Measurements from ENCODE around the gene NABP2. TPM values are rescaled to one million over a fixed set of nuclear protein-coding genes. Genes with fewer than 3 reads are reported as not detected.

NABP2 gene
- polyA plus RNA-seq (2013), result 11.4 and 11.9 TPM in 2 replicates

DNA sequence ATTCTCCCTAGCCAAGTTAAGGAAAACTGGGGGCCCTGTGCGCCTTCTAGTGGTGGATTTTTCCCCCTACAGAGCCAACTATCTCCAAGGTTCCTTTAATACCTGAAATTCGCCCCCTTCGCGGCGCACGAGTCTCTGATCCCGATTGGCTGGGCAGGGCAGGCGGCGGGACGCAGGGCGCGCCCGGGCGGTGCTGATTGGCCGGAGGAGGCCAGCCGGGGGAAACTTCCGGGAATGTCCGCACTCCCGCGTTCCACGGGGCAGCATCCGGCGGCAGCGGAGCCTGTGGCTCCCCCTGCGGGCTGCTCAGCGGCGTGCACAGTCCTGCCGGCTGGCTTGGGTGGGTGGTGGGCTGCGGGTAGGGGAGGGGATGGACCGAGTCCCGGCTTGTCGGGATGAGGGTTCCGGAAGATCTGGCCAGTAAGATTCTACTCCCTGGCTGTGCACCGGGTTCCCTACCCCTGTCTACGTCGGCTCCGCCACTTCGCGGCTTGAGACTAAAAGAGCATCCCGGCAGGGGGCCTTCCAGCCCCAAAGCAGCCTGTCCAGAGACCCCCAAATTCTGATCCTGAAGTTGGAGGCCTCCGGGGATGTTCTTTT lies at the start of gene NABP2:
NABP2 (plus strand) TSS at position 241 of the 600 bp plus-strand sequence. CDS start 515 bp downstream, outside the sequence.
- H4K8ac ChIP-seq (ENCODE audit: low read depth, low read length), result peak within 1 kb of the TSS; percentile 92
- H3K4me2 ChIP-seq (ENCODE audit: low read length), result peak within 1 kb of the TSS; percentile 77
- peak within 1 kb of the TSS; percentile 23 for H2AK5ac ChIP-seq (ENCODE audit: low read length)
- H3K23ac ChIP-seq (ENCODE audit: low read length), result no peak within 1 kb of the TSS
- peaks cover 5% of the 10 kb centered on the region for H3K79me2 ChIP-seq (ENCODE audit: control insufficient read depth, insufficient read depth, low read length, poor library complexity)
- H2AFZ ChIP-seq (ENCODE audit: insufficient read depth, low read length, poor library complexity), result peak within 1 kb of the TSS; percentile 72
- H3K36me3 ChIP-seq (ENCODE audit: control insufficient read depth in 1 of 2, insufficient read depth in 2 of 2, low read length in 2 of 2), result peaks cover 0 to 3% of the 10 kb centered on the region in 2 experiments
- peak within 1 kb of the TSS; percentile 58 for H3K27ac ChIP-seq (ENCODE audit: low read depth, low read length)
- H2BK5ac ChIP-seq (ENCODE audit: low read depth, low read length, poor library complexity), result no peak within 1 kb of the TSS
- H4K12ac ChIP-seq (ENCODE audit: low read depth, low read length), result peak within 1 kb of the TSS; percentile 39
- peak within 1 kb of the TSS; percentile 68 for H2BK120ac ChIP-seq (ENCODE audit: insufficient read depth, low read length, poor library complexity)
- no peak within 1 kb of the TSS for H2BK12ac ChIP-seq (ENCODE audit: low read length)
- peak within 1 kb of the TSS; percentile 73 for H3K14ac ChIP-seq (ENCODE audit: low read length)
- H3K4me1 ChIP-seq (ENCODE audit: control insufficient read depth in 1 of 2, insufficient read depth in 2 of 2, low read length in 2 of 2), result peaks cover 2 to 19% of the 10 kb centered on the region in 2 experiments
- H3K4ac ChIP-seq (ENCODE audit: low read depth, low read length), result no peak within 1 kb of the TSS
- peak within 1 kb of the TSS; percentile 70 for H3K4me3 ChIP-seq (ENCODE audit: low read depth, low read length)
- peaks cover 3% of the 10 kb centered on the region for H3K9me3 ChIP-seq (ENCODE audit: insufficient read depth, low read depth, low read length)
- no CpG with 5 or more reads among the region's 41 CpGs for WGBS (ENCODE audit: extremely low coverage, insufficient coverage, insufficient read length)
- peak within 1 kb of the TSS; percentile 79 for H3K9ac ChIP-seq (ENCODE audit: low read length)
- H3K27me3 ChIP-seq (ENCODE audit: insufficient read depth, low read length), result no peaks in the 10 kb centered on the region
- peaks cover 15% of the 10 kb centered on the region for H3K79me1 ChIP-seq (ENCODE audit: low read length)
- H4K91ac ChIP-seq (ENCODE audit: low read depth, low read length), result peak within 1 kb of the TSS; percentile 72
- DNase-seq, result peak; percentile 99
- peak within 1 kb of the TSS; percentile 22 for H3K18ac ChIP-seq (ENCODE audit: low read length)

DNA sequence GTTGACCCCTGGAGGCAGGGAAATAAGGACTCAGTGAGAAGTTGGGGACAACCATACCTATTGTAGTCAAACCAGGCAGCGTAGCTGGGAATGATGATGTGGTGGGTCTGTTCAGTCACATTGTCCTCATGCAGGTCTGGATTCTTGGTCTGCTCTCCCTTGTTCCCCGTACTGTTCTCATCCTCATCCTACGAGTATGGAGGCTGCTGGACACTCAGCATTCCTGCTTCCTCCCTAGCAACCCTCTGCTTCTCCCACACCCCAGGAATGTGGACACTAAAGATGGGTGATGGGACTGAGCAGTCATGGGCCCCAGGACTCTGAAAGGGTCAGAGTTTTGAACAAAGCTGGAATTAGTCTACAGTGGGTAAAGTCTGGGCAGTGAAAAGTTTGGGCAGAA lies 45.8 kb upstream of the NABP2 start:
- Histone ChIP-seq H3K4me2 (ENCODE audit: low read length) (no peak overlapping the region), H3K79me1 (ENCODE audit: low read length) (no peaks in the 10 kb centered on the region), H3K14ac (ENCODE audit: low read length) (no peak overlapping the region), H3K18ac (ENCODE audit: low read length) (no peak overlapping the region), H3K36me3 (ENCODE audit: control insufficient read depth in 1 of 2, insufficient read depth in 2 of 2, low read length in 2 of 2) (peaks cover 36 to 46% of the 10 kb centered on the region in 2 experiments), H2BK120ac (ENCODE audit: insufficient read depth, low read length, poor library complexity) (no peak overlapping the region), H3K9ac (ENCODE audit: low read length) (peak overlapping the region; percentile 36), H3K79me2 (ENCODE audit: control insufficient read depth, insufficient read depth, low read length, poor library complexity) (no peaks in the 10 kb centered on the region), H3K23ac (ENCODE audit: low read length) (no peak overlapping the region), H3K4me3 (ENCODE audit: low read depth, low read length) (no peak overlapping the region), H3K27ac (ENCODE audit: low read depth, low read length) (no peak overlapping the region), H2AFZ (ENCODE audit: insufficient read depth, low read length, poor library complexity) (no peak overlapping the region), H3K9me3 (ENCODE audit: insufficient read depth, low read depth, low read length) (peaks cover 2% of the 10 kb centered on the region), H2BK12ac (ENCODE audit: low read length) (no peak overlapping the region), H2BK5ac (ENCODE audit: low read depth, low read length, poor library complexity) (no peak overlapping the region), H3K4ac (ENCODE audit: low read depth, low read length) (no peak overlapping the region), H4K8ac (ENCODE audit: low read depth, low read length) (no peak overlapping the region), H3K27me3 (ENCODE audit: insufficient read depth, low read length) (no peaks in the 10 kb centered on the region), H4K12ac (ENCODE audit: low read depth, low read length) (no peak overlapping the region), H2AK5ac (ENCODE audit: low read length) (no peak overlapping the region), H4K91ac (ENCODE audit: low read depth, low read length) (no peak overlapping the region), H3K4me1 (ENCODE audit: control insufficient read depth in 1 of 2, insufficient read depth in 2 of 2, low read length in 2 of 2) (no peaks in the 10 kb centered on the region)
- WGBS (ENCODE audit: extremely low coverage, insufficient coverage, insufficient read length), result no CpG with 5 or more reads among the region's 3 CpGs
- no peak for DNase-seq

DNA sequence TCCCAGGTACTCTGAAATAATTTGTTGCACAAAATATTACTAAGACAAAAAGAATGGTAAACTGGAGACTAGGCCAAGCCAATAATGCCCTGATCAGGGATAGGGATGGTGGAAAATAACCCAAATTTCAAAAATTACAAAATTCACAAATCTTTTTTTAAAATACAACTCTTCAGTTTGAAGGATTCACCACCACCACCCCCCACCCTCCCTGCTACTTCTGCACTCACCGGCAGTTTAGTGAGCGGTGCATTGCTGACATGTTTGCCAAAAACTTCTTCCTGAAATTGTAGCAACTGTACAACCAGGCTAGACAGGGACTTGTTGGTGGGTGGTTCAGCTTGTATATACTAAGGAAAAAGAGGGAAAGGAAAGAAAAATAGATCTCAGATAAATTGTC lies 37.2 kb upstream of the NABP2 start:
- H3K36me3 ChIP-seq (ENCODE audit: control insufficient read depth in 1 of 2, insufficient read depth in 2 of 2, low read length in 2 of 2), result peaks cover 14 to 20% of the 10 kb centered on the region in 2 experiments
- H3K4me3 ChIP-seq (ENCODE audit: low read depth, low read length), result no peak overlapping the region
- no peak overlapping the region for H4K12ac ChIP-seq (ENCODE audit: low read depth, low read length)
- no peak overlapping the region for H2AK5ac ChIP-seq (ENCODE audit: low read length)
- H3K9ac ChIP-seq (ENCODE audit: low read length), result no peak overlapping the region
- no peak overlapping the region for H3K4me2 ChIP-seq (ENCODE audit: low read length)
- H4K8ac ChIP-seq (ENCODE audit: low read depth, low read length), result no peak overlapping the region
- DNase-seq, result no peak
- H3K4ac ChIP-seq (ENCODE audit: low read depth, low read length), result no peak overlapping the region
- no CpG with 5 or more reads among the region's 2 CpGs for WGBS (ENCODE audit: extremely low coverage, insufficient coverage, insufficient read length)
- no peaks in the 10 kb centered on the region for H3K9me3 ChIP-seq (ENCODE audit: insufficient read depth, low read depth, low read length)
- H3K23ac ChIP-seq (ENCODE audit: low read length), result no peak overlapping the region
- no peak overlapping the region for H2BK120ac ChIP-seq (ENCODE audit: insufficient read depth, low read length, poor library complexity)
- H3K27ac ChIP-seq (ENCODE audit: low read depth, low read length), result no peak overlapping the region
- H3K18ac ChIP-seq (ENCODE audit: low read length), result no peak overlapping the region
- H3K27me3 ChIP-seq (ENCODE audit: insufficient read depth, low read length), result no peaks in the 10 kb centered on the region
- peaks cover 10% of the 10 kb centered on the region for H3K79me1 ChIP-seq (ENCODE audit: low read length)
- no peak overlapping the region for H2BK5ac ChIP-seq (ENCODE audit: low read depth, low read length, poor library complexity)
- H3K14ac ChIP-seq (ENCODE audit: low read length), result no peak overlapping the region
- H2AFZ ChIP-seq (ENCODE audit: insufficient read depth, low read length, poor library complexity), result no peak overlapping the region
- peaks cover 8% of the 10 kb centered on the region for H3K79me2 ChIP-seq (ENCODE audit: control insufficient read depth, insufficient read depth, low read length, poor library complexity)
- H4K91ac ChIP-seq (ENCODE audit: low read depth, low read length), result no peak overlapping the region
- peaks cover 0 to 8% of the 10 kb centered on the region in 2 experiments for H3K4me1 ChIP-seq (ENCODE audit: control insufficient read depth in 1 of 2, insufficient read depth in 2 of 2, low read length in 2 of 2)
- H2BK12ac ChIP-seq (ENCODE audit: low read length), result no peak overlapping the region

DNA sequence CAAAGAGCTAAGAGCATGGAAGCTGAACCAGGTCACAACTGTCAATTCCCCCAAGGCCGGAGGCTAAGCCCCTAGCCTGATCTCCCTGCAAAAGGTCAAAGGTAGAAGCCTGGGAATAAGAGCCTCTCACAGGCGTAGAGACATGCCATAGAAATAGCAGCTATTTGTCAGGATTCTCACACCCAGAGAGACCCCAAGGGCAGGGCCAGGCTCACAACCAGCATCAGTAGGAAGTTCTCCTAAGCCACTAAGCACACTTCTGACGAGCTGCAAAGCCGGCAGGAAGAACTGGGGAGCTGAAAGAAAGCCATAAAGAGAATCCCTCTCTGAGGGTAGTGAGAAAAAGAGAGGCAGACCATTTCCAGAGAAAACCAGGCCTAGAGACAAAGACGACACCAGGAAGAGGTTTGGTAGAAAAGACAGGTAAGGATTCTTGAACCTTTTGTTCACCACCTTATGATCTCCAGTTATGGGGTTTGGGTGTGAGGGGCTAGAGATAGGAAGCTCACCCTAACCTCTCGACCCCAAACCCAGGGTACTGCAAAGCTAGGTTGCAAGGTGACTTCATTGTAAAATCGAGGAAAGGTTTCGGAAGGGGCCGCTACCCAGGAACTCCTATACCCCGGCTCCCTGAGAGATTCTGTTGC lies 35.9 kb upstream of the NABP2 start:
- no peak overlapping the region for H2AFZ ChIP-seq (ENCODE audit: insufficient read depth, low read length, poor library complexity)

More for the DNA sequence above, 35.9 kb upstream of the NABP2 start:
- Histone ChIP-seq H3K4me1 (ENCODE audit: control insufficient read depth in 1 of 2, insufficient read depth in 2 of 2, low read length in 2 of 2) (peaks cover 0 to 8% of the 10 kb centered on the region in 2 experiments), H3K9me3 (ENCODE audit: insufficient read depth, low read depth, low read length) (no peaks in the 10 kb centered on the region), H3K79me2 (ENCODE audit: control insufficient read depth, insufficient read depth, low read length, poor library complexity) (peaks cover 8% of the 10 kb centered on the region), H3K79me1 (ENCODE audit: low read length) (peaks cover 10% of the 10 kb centered on the region), H4K91ac (ENCODE audit: low read depth, low read length) (no peak overlapping the region), H4K12ac (ENCODE audit: low read depth, low read length) (peak overlapping the region; percentile 86), H3K4me3 (ENCODE audit: low read depth, low read length) (peak overlapping the region; percentile 87), H3K27ac (ENCODE audit: low read depth, low read length) (no peak overlapping the region), H3K23ac (ENCODE audit: low read length) (no peak overlapping the region), H3K36me3 (ENCODE audit: control insufficient read depth in 1 of 2, insufficient read depth in 2 of 2, low read length in 2 of 2) (peaks cover 11 to 20% of the 10 kb centered on the region in 2 experiments), H4K8ac (ENCODE audit: low read depth, low read length) (no peak overlapping the region), H3K14ac (ENCODE audit: low read length) (peak overlapping the region; percentile 84), H3K18ac (ENCODE audit: low read length) (no peak overlapping the region), H3K4me2 (ENCODE audit: low read length) (peak overlapping the region; percentile 79), H2BK12ac (ENCODE audit: low read length) (no peak overlapping the region), H2BK5ac (ENCODE audit: low read depth, low read length, poor library complexity) (no peak overlapping the region), H2AK5ac (ENCODE audit: low read length) (no peak overlapping the region), H3K27me3 (ENCODE audit: insufficient read depth, low read length) (no peaks in the 10 kb centered on the region), H3K4ac (ENCODE audit: low read depth, low read length) (peak overlapping the region; percentile 9), H3K9ac (ENCODE audit: low read length) (peak overlapping the region; percentile 49), H2BK120ac (ENCODE audit: insufficient read depth, low read length, poor library complexity) (no peak overlapping the region)
- peak in 1 of 2 donors; percentile 16 for DNase-seq
- no CpG with 5 or more reads among the region's 10 CpGs for WGBS (ENCODE audit: extremely low coverage, insufficient coverage, insufficient read length)
